ENCODE measurements around the gene ZBTB24. TPM values are rescaled to one million over a fixed set of nuclear protein-coding genes. Genes with fewer than 3 reads are reported as not detected.
"Not testable (repeated sequence)": the region's sequence is repeated elsewhere in the genome, so short reads cannot be mapped to it uniquely, and the experiment has no call there.

Gene ZBTB24
- total RNA-seq, 1 experiment from 2014 or later = 21.5 TPM

DNA sequence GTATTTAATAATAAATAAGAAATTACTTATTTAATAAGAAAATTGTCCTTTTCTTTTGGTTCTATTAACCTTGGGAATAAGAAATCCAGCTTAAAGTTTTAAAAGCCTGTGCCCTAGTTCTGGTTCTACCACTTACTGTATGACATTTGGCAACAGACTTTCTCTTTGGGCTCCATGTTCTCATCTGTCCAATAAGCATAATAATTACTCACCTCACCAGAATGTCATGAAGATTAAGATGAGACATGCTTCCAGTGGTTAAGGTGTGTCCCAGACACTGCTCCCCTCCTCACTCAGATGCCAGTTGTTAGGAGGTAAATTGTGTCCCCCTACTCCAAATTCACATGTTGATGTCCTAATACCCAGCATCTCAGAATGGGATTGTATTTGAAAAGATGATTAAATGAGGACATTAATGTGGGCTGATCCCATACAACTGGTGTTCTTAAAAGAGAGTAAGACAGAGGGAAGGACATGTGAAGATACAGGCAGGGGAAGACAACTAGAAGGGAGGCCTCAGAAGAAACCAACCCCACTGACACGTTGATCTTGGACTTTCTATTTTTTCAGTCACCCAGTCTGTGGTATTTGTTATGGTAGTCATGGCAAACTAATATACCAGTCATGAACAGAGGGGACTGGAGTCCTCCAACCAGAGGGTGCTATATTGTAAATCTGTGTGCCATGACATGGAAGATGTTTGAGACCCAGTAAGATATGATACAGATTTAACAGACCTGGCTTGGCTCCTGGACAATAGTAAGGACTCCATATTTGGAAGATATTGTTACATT lies 21.1 kb downstream of the ZBTB24 start:
- peaks cover 37% of the 10 kb centered on the region for H3K36me3 ChIP-seq (ENCODE audit: control insufficient read depth, insufficient read depth, low read length)
- H3K27ac ChIP-seq (ENCODE audit: low read length) = no peak overlapping the region
- H3K4me1 ChIP-seq (ENCODE audit: control insufficient read depth, insufficient read depth, low read length) = peaks cover 9% of the 10 kb centered on the region
- in situ Hi-C loops (cut with HindIII; ENCODE audit: low pct_unique_long_range_greater_than_20kb, low sequenced_read_pairs) (no loop called here), intact Hi-C loops (cut with micrococcal nuclease; ENCODE audit: unreplicated experiment) (no loop called here)
- BruUV-seq (replicated peaks) = no TSS peak
- no peaks in the 10 kb centered on the region for H3K27me3 ChIP-seq (ENCODE audit: control insufficient read depth, insufficient read depth, low read length)
- CTCF ChIA-PET = interaction anchor here (0.7 kb wide), 1 partner anchor 1620 kb away, joined by 4 read pairs; no protein-coding TSS in a partner anchor
- H3K4me3 ChIP-seq (ENCODE audit: low read depth in 2 of 2, low read length in 2 of 2) = no peak overlapping the region
- DNase-seq (ENCODE audit: low read depth, low spot score) (no peak), ATAC-seq (no peak)
- POLR2A ChIA-PET = no interaction called here
- TF ChIP-seq POLR2AphosphoS5 (IDR thresholded peaks at IDR 0.05; ENCODE audit: low read depth, low read length) (no peak), TCF7L2 (IDR thresholded peaks at IDR 0.05; ENCODE audit: low read depth, low read length) (no peak), SIN3A (IDR thresholded peaks at IDR 0.05; ENCODE audit: borderline replicate concordance, insufficient read depth, low read depth, low read length) (no peak)
- TF ChIP-seq, protein P1, sequence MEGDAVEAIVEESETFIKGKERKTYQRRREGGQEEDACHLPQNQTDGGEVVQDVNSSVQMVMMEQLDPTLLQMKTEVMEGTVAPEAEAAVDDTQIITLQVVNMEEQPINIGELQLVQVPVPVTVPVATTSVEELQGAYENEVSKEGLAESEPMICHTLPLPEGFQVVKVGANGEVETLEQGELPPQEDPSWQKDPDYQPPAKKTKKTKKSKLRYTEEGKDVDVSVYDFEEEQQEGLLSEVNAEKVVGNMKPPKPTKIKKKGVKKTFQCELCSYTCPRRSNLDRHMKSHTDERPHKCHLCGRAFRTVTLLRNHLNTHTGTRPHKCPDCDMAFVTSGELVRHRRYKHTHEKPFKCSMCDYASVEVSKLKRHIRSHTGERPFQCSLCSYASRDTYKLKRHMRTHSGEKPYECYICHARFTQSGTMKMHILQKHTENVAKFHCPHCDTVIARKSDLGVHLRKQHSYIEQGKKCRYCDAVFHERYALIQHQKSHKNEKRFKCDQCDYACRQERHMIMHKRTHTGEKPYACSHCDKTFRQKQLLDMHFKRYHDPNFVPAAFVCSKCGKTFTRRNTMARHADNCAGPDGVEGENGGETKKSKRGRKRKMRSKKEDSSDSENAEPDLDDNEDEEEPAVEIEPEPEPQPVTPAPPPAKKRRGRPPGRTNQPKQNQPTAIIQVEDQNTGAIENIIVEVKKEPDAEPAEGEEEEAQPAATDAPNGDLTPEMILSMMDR (IDR thresholded peaks at IDR 0.05) = no peak
- TF ChIP-seq, protein P2, sequence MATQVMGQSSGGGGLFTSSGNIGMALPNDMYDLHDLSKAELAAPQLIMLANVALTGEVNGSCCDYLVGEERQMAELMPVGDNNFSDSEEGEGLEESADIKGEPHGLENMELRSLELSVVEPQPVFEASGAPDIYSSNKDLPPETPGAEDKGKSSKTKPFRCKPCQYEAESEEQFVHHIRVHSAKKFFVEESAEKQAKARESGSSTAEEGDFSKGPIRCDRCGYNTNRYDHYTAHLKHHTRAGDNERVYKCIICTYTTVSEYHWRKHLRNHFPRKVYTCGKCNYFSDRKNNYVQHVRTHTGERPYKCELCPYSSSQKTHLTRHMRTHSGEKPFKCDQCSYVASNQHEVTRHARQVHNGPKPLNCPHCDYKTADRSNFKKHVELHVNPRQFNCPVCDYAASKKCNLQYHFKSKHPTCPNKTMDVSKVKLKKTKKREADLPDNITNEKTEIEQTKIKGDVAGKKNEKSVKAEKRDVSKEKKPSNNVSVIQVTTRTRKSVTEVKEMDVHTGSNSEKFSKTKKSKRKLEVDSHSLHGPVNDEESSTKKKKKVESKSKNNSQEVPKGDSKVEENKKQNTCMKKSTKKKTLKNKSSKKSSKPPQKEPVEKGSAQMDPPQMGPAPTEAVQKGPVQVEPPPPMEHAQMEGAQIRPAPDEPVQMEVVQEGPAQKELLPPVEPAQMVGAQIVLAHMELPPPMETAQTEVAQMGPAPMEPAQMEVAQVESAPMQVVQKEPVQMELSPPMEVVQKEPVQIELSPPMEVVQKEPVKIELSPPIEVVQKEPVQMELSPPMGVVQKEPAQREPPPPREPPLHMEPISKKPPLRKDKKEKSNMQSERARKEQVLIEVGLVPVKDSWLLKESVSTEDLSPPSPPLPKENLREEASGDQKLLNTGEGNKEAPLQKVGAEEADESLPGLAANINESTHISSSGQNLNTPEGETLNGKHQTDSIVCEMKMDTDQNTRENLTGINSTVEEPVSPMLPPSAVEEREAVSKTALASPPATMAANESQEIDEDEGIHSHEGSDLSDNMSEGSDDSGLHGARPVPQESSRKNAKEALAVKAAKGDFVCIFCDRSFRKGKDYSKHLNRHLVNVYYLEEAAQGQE (IDR thresholded peaks at IDR 0.05; ENCODE audit: insufficient read depth in 1 of 2, low read depth in 2 of 2, low read length in 1 of 2) = no peak
- H3K9me3 ChIP-seq (ENCODE audit: control insufficient read depth, insufficient read depth, low read depth, low read length) = no peaks in the 10 kb centered on the region

DNA sequence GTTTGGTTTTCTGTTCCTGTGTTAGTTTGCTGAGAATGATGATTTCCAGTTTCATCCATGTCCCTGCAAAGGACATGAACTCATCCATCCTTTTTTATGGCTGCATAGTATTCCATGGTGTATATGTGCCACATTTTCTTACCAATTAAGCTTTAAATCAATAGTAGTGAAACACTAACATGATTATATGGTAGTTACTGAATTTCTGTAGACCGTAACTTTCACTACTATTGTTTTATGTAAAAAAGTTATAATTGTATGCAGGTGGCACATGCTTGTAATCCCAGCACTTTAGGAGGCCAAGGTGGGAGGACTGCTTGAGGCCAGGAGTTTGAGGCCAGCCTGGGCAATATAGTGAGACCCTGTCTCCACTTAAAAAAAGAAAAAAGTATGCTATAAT lies 21.8 kb downstream of the ZBTB24 start:
- peaks cover 30% of the 10 kb centered on the region for H3K36me3 ChIP-seq (ENCODE audit: control insufficient read depth, insufficient read depth, low read length)
- intact Hi-C loops (cut with micrococcal nuclease; ENCODE audit: unreplicated experiment); H3K9me3 ChIP-seq (ENCODE audit: control insufficient read depth, insufficient read depth, low read depth, low read length); POLR2A ChIA-PET; CTCF ChIA-PET; H3K27me3 ChIP-seq (ENCODE audit: control insufficient read depth, insufficient read depth, low read length); H3K27ac ChIP-seq (ENCODE audit: low read length); BruUV-seq (replicated peaks); in situ Hi-C loops (cut with HindIII; ENCODE audit: low pct_unique_long_range_greater_than_20kb, low sequenced_read_pairs); H3K4me3 ChIP-seq (ENCODE audit: low read depth in 2 of 2, low read length in 2 of 2); DNase-seq (ENCODE audit: low read depth, low spot score); ATAC-seq: not testable (repeated sequence)
- H3K4me1 ChIP-seq (ENCODE audit: control insufficient read depth, insufficient read depth, low read length) = peaks cover 16% of the 10 kb centered on the region

Measured in Panc1 (cell line).